B cell (primary cell): ENCODE measurements around the gene CIP2A.

ENCODE experiments used
- EZH2 ChIP-seq: IDR thresholded peaks from 2 replicates; pipeline ENCODE4 v1.6.1; 2012; ENCODE audit warnings: borderline replicate concordance, low read depth, mild to moderate bottlenecking, moderate library complexity, low read length; ENCODE audit not compliant: insufficient read depth, poor library complexity, severe bottlenecking
- TF ChIP-seq, protein P1 (sequence below): fragments of 200-600 bp; IDR thresholded peaks from one replicate; pipeline ENCODE4 v1.8.0; 2022; ENCODE audit warnings: antibody characterized with exemption, mild to moderate bottlenecking

DNA sequence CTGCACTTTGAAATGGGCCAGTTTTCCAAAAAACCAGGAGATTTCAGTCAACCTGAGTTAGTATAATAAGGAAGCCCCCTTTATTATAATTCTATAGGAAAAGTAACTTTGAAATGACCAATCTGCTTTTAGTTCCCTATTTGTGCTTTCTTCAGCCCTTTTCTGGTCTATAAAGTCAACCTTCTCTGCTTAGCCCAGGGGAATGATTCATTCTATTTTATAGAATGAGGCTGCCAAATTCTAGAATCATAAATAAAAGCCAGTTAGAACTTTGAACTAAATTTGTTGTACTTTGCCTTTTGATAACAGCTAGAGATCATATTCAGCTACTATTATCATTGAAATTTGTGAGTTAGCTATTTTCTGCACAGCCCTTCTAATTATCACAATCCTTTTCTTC lies 24.7 kb downstream of the CIP2A start:
- no peak for TF ChIP-seq EZH2
- TF ChIP-seq, protein P1, sequence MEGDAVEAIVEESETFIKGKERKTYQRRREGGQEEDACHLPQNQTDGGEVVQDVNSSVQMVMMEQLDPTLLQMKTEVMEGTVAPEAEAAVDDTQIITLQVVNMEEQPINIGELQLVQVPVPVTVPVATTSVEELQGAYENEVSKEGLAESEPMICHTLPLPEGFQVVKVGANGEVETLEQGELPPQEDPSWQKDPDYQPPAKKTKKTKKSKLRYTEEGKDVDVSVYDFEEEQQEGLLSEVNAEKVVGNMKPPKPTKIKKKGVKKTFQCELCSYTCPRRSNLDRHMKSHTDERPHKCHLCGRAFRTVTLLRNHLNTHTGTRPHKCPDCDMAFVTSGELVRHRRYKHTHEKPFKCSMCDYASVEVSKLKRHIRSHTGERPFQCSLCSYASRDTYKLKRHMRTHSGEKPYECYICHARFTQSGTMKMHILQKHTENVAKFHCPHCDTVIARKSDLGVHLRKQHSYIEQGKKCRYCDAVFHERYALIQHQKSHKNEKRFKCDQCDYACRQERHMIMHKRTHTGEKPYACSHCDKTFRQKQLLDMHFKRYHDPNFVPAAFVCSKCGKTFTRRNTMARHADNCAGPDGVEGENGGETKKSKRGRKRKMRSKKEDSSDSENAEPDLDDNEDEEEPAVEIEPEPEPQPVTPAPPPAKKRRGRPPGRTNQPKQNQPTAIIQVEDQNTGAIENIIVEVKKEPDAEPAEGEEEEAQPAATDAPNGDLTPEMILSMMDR, result no peak
